Adrenal gland (tissue), 5 donors: Measurements from ENCODE around the gene PLIN3.

Experiments used
- POLR2A ChIP-seq, 2 donors: fragments of 450-650 bp; IDR thresholded peaks; one replicate each; pipeline ENCODE4 v1.6.1; 2017; ENCODE audit warnings: antibody characterized with exemption in 2 of 2, mild to moderate bottlenecking in 2 of 2, moderate library complexity in 1 of 2
- TF ChIP-seq, protein P1 (sequence below), 6 experiments: fragments of 450-650 bp in 4 of 6; fragments of 200-600 bp in 2 of 6; sonication (generic) in 1 of 6; IDR thresholded peaks; 1 replicate in 5 of 6; 2 replicates in 1 of 6; pipeline versions ENCODE4 v1.5.1 to v1.8.0; 2016 to 2021; ENCODE audit warnings: antibody characterized with exemption in 6 of 6, mild to moderate bottlenecking in 2 of 6, moderate library complexity in 1 of 6
- donor health status: DM: no; HTN: no; CAD: no.

DNA sequence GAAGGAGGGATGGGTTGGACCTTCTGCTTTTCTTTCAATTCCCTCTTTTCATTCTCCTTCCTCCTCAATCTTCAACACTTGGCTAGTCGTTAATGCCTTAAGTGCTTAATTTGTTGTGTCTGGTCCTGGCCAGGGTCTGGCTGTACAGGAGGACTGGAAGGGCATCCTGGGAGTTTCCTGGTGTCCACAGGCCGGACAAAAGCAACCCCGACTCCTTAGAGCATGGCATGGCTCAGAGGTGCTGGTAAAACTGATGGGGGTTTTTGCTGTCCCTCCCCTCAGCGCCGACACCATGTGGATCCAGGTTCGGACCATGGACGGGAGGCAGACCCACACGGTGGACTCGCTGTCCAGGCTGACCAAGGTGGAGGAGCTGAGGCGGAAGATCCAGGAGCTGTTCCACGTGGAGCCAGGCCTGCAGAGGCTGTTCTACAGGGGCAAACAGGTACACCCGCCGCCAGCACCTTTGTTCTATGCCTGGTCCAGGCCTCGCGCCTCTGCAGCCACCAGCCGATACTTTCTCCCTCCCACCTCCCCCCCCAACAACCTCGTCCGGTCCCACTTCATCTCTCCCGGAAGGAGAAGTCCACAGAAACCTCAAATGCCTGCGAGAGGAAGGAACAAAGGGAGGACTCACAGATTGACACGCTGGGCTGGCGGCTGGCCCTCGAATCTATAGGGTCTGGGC lies 43.3 kb upstream of the PLIN3 start:
- TF ChIP-seq, protein P1, sequence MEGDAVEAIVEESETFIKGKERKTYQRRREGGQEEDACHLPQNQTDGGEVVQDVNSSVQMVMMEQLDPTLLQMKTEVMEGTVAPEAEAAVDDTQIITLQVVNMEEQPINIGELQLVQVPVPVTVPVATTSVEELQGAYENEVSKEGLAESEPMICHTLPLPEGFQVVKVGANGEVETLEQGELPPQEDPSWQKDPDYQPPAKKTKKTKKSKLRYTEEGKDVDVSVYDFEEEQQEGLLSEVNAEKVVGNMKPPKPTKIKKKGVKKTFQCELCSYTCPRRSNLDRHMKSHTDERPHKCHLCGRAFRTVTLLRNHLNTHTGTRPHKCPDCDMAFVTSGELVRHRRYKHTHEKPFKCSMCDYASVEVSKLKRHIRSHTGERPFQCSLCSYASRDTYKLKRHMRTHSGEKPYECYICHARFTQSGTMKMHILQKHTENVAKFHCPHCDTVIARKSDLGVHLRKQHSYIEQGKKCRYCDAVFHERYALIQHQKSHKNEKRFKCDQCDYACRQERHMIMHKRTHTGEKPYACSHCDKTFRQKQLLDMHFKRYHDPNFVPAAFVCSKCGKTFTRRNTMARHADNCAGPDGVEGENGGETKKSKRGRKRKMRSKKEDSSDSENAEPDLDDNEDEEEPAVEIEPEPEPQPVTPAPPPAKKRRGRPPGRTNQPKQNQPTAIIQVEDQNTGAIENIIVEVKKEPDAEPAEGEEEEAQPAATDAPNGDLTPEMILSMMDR (IDR thresholded peaks at IDR 0.05) = no peak
- no peak for TF ChIP-seq POLR2A (IDR thresholded peaks at IDR 0.05)
